Neural crest cell (in vitro differentiated cells): ENCODE results near the gene CHN2. TPM values are rescaled to one million over a fixed set of nuclear protein-coding genes. Genes with fewer than 3 reads are reported as not detected.

Source experiments
- DNase-seq: peaks from one replicate; pipeline ENCODE4 v3.0.0; 2021; ENCODE audit warnings: low read depth, mixed read lengths, low spot score
- H3K27ac Mint-ChIP-seq: one replicate; pipeline ENCODE4 v1.8.0; 2021; ENCODE audit warnings: mild to moderate bottlenecking, mixed read lengths; ENCODE audit not compliant: unreplicated experiment
- H3K27me3 Mint-ChIP-seq: 2 replicates; pipeline ENCODE4 v1.8.0; 2021; ENCODE audit warnings: low read depth, mild to moderate bottlenecking, mixed read lengths
- H3K36me3 Mint-ChIP-seq: 2 replicates; pipeline ENCODE4 v1.8.0; 2021; ENCODE audit warnings: low read depth, mild to moderate bottlenecking, mixed read lengths
- H3K4me1 Mint-ChIP-seq: 2 replicates; pipeline ENCODE4 v1.8.0; 2021; ENCODE audit warnings: mixed read lengths
- H3K4me3 Mint-ChIP-seq: one replicate; pipeline ENCODE4 v1.8.0; 2021; ENCODE audit warnings: mild to moderate bottlenecking, mixed read lengths
- H3K9me3 Mint-ChIP-seq: 2 replicates; pipeline ENCODE4 v1.8.0; 2021; ENCODE audit warnings: mixed read lengths
- CTCF ChIP-seq: fragments of 200-600 bp; sonication (generic); conservative IDR thresholded peaks from 2 replicates; pipeline ENCODE4 v1.5.0; 2021; ENCODE audit warnings: antibody characterized with exemption, mild to moderate bottlenecking
- total RNA-seq: library from RNA; stranded (reverse); gene quantifications from 2 replicates; pipeline ENCODE4 v1.2.1, GENCODE V29; 2021

The CHN2 gene
- total RNA-seq, 1 donor from 2014 or later, result 15.4 TPM

- H3K27ac Mint-ChIP-seq, result no peak overlapping the region
- H3K4me3 Mint-ChIP-seq, result no peak overlapping the region
- no peaks in the 10 kb centered on the region for H3K4me1 Mint-ChIP-seq
- no peaks in the 10 kb centered on the region for H3K36me3 Mint-ChIP-seq
- H3K9me3 Mint-ChIP-seq, result no peaks in the 10 kb centered on the region
- no peak for TF ChIP-seq CTCF
- no peak for DNase-seq
- H3K27me3 Mint-ChIP-seq, result peaks cover 2% of the 10 kb centered on the region
Observed at GRCh38 chr7:29469976-29470557, 275.5 kb downstream of the CHN2 start.

GRCh38 chr7:29471444-29472138 lies 277.0 kb downstream of the CHN2 start:
- Mint-ChIP-seq H3K4me3 (no peak overlapping the region), H3K9me3 (no peaks in the 10 kb centered on the region), H3K36me3 (no peaks in the 10 kb centered on the region), H3K4me1 (no peaks in the 10 kb centered on the region), H3K27ac (no peak overlapping the region), H3K27me3 (peaks cover 2% of the 10 kb centered on the region)
- DNase-seq, result no peak
- TF ChIP-seq CTCF, result no peak

- no peaks in the 10 kb centered on the region for H3K36me3 Mint-ChIP-seq
- H3K4me1 Mint-ChIP-seq, result peaks cover 44% of the 10 kb centered on the region
- H3K27ac Mint-ChIP-seq, result no peak overlapping the region
- no peak overlapping the region for H3K4me3 Mint-ChIP-seq
- no peaks in the 10 kb centered on the region for H3K9me3 Mint-ChIP-seq
- no peak for TF ChIP-seq CTCF
- H3K27me3 Mint-ChIP-seq, result peaks cover 14% of the 10 kb centered on the region
- no peak for DNase-seq
Observed at GRCh38 chr7:29476916-29477315, 282.3 kb downstream of the CHN2 start.

- Mint-ChIP-seq H3K9me3 (no peaks in the 10 kb centered on the region), H3K27ac (no peak overlapping the region), H3K4me1 (peaks cover 53% of the 10 kb centered on the region)
Observed at GRCh38 chr7:29478226-29478625, 283.7 kb downstream of the CHN2 start.

GRCh38 chr7:29478687-29479240 lies 284.2 kb downstream of the CHN2 start:
- Mint-ChIP-seq H3K9me3 (no peaks in the 10 kb centered on the region), H3K4me1 (peaks cover 58% of the 10 kb centered on the region), H3K27ac (no peak overlapping the region), H3K27me3 (peaks cover 14% of the 10 kb centered on the region), H3K36me3 (no peaks in the 10 kb centered on the region), H3K4me3 (peak overlapping the region; percentile 81)
- no peak for DNase-seq
- TF ChIP-seq CTCF, result no peak

More at GRCh38 chr7:29478226-29478625, 283.7 kb downstream of the CHN2 start:
- no peak for TF ChIP-seq CTCF
- Mint-ChIP-seq H3K4me3 (no peak overlapping the region), H3K27me3 (peaks cover 14% of the 10 kb centered on the region), H3K36me3 (no peaks in the 10 kb centered on the region)
- no peak for DNase-seq
